Activated CD4-positive, alpha-beta T cell treated with anti-CD3 and anti-CD28 coated beads, Interleukin-2, amount 50 U/mL, for 48 hours (primary cell): Measurements from ENCODE around the gene ALG1.
A peak's percentile ranks its signal among the peaks of the same experiment; 100 is the strongest.
"Not testable (repeated sequence)": the region's sequence is repeated elsewhere in the genome, so short reads cannot be mapped to it uniquely, and the experiment has no call there.

Experiments
- DNase-seq, 2 experiments: peaks; one replicate each; pipeline ENCODE4 v3.0.0-alpha.2; 2020

ALG1 gene

DNA sequence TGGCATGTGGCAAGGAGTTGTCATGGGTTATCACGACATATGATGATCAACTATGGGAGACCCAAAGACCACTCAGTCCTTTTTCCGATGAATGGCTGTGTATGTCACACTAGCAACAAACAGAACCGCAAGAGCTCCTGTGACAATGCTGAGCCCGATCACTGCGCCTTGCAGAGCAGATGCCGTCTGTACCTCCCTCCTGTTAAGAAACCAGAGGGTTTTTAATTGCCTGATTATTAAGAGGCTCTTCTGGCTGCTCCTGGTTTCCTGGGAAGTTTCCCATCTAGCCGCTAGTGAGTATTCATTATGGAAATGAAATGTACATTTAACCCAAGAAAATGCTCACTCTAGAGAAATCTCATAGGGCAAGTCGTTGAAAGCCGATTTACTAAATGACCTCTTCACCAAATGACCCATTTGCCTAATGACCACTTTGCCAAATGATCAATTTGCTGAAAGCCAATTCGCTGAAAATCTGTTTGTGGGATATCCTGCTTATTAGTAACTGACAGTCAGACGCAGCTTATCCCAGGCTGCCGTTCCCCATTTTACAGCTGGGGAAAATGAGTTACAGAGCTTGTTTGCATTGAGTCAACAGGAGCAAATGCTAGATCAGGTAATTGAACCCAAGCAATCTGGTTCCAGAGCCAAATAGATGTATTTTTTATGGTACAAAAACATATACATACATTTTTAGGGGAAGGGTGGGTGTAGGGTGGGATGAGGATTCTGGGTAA is 31.8 kb downstream of the ALG1 start:
- DNase-seq = not testable (repeated sequence)

DNA sequence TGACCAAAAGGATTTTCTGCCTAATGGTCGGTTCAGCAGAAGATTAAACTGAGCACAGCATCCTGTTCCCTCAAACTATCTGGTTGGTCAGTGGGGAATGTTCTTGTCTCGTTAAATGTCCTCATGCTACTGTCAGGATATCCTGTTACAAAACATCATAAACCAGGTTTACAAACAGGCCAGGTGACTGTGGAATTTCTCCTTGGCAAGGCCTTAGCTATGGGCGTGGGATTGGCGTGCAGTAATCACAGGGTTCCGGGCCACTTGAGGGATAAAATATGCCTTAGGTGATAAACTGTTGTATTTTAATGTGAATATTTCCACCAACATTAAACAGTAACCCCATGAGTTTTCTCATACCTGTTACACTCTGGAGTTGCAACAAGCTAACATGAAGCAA is 33.4 kb downstream of the ALG1 start:
- not testable (repeated sequence) for DNase-seq

DNA sequence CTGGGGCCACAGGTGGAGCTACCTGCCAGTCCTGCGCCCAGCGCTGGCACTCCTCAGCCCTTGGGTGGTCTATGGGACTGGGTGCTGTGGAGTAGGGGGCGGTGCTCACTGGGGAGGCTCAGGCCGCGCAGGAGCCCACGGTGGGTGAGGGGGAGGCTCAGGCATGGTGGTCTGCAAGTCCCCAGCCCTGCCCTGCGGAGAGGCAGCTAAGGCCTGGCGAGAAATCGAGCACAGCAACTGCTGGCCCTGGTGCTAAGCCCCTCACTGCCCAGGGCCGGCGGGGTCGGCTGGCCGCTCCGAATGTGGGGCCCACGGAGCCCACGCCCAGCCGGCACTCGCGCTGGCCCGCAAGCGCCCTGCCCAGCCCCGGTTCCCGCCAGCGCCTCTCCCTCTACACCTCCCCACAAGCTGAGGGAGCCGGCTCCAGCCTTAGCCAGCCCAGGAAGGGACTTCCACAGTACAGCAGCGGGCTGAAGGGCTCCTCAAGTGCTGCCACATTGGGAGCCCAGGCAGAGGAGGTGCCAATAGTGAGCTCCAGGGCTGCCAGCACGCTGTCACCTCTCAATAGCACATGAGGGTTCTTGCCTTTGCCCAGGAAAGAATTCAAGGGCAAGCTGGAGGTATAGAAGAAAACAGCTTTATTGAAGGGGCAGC is 37.0 kb downstream of the ALG1 start:
- no peak for DNase-seq

DNA sequence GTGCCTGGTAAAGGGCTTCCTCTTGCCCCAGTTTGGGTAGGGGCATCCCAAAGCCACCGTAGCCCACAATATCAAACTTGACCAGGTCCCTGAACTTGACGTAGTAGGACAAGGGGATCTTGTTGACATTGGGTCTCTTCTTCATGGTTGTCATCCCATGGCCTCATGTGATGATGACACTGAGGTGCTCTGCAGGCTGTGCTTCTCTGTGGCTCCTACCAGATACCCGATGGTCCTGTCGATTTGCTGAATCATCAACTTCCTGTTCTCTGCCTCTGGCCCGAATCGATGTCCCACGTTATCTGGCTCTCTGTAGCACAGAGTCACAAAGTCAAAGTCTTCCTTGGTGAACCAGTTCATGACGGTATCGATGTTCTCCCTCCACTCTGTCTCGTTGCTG is 39.3 kb downstream of the ALG1 start:
- DNase-seq = not testable (repeated sequence)

DNA sequence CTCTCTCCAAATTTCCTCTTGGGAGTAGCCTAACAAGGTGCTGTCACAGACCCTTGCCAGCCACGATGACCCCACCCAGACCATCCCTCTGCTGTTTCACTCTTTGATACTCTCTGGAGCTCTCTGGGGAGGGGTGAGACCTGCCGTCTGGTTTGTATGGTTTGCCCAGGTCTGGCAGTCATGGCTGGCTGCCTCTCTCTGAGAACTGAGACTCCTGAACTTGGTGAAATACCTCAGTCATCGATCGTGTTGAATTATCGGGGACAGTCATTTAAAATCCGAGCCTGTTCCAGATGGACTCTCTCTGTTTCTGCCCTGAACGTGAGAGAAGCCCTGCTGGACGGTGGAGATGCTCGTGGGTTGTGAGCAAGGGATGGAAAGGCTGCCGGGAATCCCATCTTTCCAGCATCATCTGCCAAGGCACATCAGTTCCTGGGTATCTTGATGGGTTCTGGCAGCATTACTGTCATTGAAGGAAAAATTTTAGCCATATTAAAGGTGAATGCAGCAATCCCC is 45.2 kb downstream of the ALG1 start:
- not testable (repeated sequence) for DNase-seq

DNA sequence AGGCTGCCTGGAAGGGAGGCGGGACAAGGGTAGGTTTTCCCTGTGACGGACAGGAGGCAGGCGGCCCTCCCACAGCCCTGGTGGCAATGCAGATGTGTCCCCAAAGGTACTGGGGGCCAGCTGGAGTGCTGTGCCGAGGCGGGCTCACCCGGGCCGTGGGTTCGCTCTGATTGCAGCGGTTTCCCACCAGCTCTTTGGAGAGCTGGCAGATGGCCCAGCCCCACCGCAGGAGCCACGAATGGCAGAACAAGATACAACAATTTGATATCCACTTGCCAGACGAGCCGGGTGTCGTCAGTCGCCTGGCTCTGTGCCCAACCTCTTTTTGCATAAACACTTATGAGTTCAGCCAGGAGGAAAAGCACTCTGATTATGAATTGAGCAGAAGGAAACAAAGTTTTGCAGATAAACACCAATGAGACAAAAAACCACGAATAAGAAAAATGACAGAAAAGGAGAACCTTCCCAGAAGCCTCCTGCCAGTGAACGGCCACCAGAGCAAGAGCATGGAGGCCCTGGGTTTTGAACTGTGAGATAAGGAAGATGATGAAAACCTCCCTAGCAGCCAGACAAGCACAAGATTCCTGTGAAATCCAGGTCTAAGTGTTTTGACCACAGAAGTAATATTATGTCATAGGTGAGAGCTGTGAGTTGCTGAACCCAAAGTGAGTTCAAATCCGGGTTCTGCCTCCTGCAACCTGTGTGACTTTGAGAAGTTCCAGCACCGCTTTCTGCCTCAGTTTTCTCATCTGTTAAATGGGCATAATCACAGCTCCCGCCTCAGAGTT is 45.9 kb downstream of the ALG1 start:
- peak; percentile 34 to 50 for DNase-seq

DNA sequence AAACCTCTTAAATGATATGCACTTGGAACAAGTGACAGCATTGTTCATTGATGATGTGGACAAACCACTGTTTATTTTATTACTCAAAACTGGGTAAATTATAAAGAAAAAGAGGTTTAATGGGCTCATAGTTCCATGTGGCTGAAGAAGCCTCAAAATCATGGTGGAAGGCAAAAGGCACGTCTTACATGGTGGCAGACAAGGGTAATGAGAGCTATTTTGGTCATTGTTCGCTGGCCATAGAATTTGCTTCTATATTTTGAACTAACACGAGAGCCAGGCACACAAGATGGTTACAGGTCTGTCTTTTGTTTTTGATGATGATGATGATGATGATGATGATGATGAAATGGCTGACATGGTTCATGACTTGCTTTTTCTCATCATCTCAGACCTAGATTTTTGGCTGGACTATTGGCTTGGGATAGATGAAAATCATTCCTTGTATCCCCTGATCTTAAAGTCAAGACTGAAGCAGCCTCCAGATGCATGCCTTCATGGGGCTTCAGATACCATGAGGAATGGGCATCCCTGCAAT is 59.9 kb downstream of the ALG1 start:
- not testable (repeated sequence) for DNase-seq

DNA sequence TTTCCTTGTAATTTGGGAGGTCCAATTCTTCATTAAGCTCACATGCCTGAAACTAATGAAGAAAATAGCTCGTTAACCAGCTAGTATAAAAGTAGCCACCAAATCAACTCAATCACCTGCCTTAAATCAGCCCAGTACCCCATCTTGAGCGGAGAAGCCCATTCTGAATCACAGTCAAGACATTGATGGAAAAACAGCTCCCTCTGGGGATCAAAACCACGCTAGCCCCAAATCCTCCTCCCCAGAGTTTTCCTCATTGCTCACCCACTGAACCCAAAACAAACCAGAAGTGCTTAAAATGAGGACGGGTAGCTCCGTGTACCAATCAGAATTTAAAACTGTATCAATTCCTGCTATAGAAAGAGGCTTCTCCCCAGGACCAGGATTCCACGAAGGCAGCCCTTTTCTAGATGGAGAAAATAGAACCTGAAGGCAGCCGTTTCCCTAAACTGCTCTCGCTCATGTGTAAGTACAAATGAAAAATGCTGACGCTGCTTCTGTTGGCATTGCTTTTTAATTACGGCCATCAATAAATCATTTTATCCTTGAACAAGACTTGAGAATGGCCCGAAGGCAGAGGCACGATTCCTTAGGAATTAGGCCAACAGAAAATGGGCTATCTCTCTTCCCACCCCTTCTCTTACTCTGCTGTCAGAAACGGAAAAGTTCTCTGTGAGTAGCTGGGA is 61.4 kb downstream of the ALG1 start:
- DNase-seq = not testable (repeated sequence)

DNA sequence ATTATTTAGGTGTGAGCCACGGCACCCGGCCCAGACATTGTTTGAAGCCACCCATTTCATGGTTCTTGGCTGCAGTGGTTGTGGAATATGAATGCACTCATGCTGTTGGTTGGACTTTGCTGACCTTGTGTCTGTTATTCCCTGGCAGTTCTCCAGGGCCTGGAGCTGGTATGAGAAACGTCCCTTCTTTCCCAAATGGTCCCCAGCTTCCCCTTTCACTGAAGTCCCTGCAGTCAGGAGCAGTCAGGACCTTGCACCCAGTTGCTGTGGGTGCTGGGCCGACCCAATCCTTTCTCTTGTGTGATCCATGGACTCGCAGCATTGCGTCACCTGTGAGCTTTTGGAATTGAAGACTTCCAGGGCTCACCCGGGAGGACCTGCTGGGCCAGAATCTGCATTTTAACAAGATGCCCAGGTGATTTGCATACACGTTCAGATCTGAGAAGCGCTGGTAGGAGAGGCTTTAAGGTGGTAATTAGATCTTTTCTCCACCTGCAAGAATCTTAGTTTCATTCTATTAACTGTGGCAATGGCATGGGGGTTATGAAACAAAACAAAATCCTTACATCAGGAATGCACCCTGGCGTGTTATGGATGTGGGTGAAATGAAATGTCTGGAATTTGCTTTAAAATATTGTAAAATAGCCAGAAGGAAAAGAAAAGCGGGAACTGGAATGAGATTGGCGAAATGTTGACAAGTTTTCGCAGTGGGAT is 63.3 kb downstream of the ALG1 start:
- not testable (repeated sequence) for DNase-seq
